ENCODE measurements around the gene TTLL5. TPM values are rescaled to one million over a fixed set of nuclear protein-coding genes. Genes with fewer than 3 reads are reported as not detected.

Gene TTLL5
- total RNA-seq, 1 donor from 2014 or later, result 15.1 TPM

GRCh38 chr14:75871181-75871880 lies 210.3 kb downstream of the TTLL5 start:
- ATAC-seq (ENCODE audit: poor library complexity) (peak; percentile 18), DNase-seq (no peak)
- intact Hi-C loops (cut with DNase I), result no loop called here

- no peak for DNase-seq
These were observed 214.9 kb downstream of the TTLL5 start for GRCh38 chr14:75875958-75876357.

GRCh38 chr14:75876530-75876929 lies 215.5 kb downstream of the TTLL5 start:
- no peak for DNase-seq
- ATAC-seq (ENCODE audit: poor library complexity), result peak; percentile 79
- intact Hi-C loops (cut with DNase I), result no loop called here

More at GRCh38 chr14:75875958-75876357, 214.9 kb downstream of the TTLL5 start:
- no peak for ATAC-seq (ENCODE audit: poor library complexity)
- intact Hi-C loops (cut with DNase I), result no loop called here

DNA sequence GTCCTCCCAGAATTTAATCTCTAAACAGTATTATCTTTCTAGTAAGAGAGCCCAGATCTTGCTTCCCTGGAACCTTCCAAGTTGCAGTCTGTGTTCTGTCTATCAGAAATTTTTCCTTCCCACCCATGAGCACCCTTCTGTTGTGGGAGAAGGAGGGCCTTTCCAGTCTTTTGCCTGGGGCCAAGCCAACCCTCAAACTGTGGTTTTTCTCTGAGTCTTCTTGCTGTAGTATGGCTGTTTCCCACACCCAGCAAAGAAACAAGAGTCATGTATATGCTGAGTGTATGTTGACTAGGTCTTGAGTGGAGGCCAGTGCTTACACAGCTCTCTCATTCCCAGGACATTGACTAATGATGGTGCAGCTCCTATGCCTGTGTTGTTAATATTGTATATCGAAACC lies 216.2 kb downstream of the TTLL5 start:
- ATAC-seq (ENCODE audit: poor library complexity) (peak; percentile 66), DNase-seq (peak; percentile 44)
- intact Hi-C loops (cut with DNase I), result no loop called here

DNA sequence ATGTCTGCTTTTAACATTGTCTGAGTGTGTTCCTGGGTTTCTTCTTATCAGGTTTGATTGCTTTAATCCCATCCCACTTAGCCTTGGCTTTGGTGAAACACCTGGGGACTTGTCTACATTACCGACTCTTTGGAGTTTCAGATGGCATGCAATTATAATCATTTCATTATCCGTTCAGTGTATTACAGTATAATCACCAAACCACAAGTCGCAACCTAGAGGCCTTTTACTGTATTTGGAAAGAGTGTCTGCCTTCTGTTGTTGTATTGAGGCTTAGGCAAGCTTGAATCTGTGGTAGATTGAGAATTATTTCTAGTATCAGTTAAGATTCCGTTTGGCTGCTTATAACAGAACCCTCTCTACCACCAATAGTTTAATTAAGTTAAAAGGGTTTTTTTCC lies 216.8 kb downstream of the TTLL5 start:
- DNase-seq (no peak), ATAC-seq (ENCODE audit: poor library complexity) (no peak)
- intact Hi-C loops (cut with DNase I), result no loop called here

DNA sequence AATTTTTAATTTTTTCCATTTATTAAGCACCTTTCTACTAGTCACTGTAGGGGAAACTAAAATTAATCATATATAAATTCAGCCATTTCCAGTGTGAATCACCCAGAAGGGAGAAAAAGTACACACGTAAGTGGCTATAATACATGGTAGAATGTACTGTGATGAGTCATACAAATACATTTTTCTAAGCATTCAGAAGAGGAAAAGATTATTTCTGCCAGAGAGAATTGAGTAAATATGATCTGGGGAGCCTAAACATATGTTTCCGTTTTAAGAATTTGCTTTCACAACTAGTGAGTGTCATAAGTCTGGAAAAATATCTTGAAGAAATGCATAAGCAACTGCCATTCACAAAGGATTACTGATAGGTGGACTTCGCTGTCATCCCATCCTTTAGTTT lies 218.0 kb downstream of the TTLL5 start:
- ATAC-seq (ENCODE audit: poor library complexity), result no peak
- intact Hi-C loops (cut with DNase I), result no loop called here

DNA sequence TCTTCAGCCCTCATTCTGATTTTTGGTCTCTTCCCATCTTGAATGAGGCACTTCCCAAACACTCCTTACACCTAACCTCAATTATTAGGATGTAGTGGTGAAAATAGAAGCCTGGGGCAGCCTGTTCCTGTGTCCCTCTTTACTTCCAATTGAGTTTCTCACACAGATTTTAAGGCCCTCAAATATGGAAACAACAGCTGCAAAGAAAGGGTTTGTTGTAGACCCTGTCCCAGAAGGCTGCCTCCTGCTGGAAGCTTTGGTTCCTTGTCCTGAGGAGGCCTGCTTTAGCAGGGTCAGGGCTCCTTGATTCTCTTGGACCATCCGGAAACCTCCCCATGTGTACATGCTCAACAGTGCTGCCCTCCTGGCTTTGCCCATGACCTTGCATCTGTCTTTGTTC lies 219.5 kb downstream of the TTLL5 start:
- ATAC-seq (ENCODE audit: poor library complexity) (no peak), DNase-seq (no peak)
- intact Hi-C loops (cut with DNase I), result no loop called here

More for the DNA sequence above, 218.0 kb downstream of the TTLL5 start:
- no peak for DNase-seq

DNA sequence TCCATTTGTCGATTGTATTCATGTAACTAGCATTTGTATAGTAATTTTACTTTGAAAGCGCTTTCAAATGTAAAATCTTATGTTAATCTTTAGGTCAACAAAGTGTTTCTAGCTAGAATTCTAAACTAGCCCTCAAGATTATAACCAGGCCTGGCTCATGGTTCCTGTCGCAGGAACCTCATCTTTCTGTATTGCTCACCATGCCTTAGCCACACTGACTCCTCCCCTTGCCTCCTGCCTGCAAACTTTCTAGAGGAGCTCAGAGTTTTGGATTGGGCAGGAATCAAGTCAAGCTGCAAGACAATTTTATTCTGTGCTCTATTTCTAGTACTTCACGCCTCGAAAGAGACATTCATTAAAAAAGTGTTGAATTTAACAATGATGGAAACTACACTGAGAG lies 220.9 kb downstream of the TTLL5 start:
- DNase-seq (no peak), ATAC-seq (ENCODE audit: poor library complexity) (no peak)
- intact Hi-C loops (cut with DNase I), result no loop called here

GRCh38 chr14:75884198-75884611 lies 223.2 kb downstream of the TTLL5 start:
- ATAC-seq (ENCODE audit: poor library complexity) (no peak), DNase-seq (no peak)
- intact Hi-C loops (cut with DNase I), result no loop called here

DNA sequence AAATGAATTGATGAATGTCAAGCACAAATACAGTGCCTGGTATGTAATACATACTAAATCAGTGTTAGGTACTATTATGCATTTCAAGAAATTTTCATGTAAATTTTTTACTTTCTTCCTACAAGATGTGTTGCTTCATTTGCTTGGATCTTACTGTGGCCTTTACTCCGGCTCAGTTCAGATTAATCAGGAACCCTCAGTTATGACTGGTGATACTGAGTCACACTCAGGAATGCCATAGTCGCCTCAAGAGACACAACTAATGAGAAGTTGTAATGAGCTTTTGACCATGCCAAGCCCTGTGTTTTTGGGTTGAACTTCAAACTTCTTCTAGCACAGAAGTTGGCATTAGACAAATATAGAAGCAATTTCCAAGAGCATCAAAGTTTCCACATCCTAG lies 224.8 kb downstream of the TTLL5 start:
- ATAC-seq (ENCODE audit: poor library complexity) (no peak), DNase-seq (no peak)
- intact Hi-C loops (cut with DNase I), result no loop called here

DNA sequence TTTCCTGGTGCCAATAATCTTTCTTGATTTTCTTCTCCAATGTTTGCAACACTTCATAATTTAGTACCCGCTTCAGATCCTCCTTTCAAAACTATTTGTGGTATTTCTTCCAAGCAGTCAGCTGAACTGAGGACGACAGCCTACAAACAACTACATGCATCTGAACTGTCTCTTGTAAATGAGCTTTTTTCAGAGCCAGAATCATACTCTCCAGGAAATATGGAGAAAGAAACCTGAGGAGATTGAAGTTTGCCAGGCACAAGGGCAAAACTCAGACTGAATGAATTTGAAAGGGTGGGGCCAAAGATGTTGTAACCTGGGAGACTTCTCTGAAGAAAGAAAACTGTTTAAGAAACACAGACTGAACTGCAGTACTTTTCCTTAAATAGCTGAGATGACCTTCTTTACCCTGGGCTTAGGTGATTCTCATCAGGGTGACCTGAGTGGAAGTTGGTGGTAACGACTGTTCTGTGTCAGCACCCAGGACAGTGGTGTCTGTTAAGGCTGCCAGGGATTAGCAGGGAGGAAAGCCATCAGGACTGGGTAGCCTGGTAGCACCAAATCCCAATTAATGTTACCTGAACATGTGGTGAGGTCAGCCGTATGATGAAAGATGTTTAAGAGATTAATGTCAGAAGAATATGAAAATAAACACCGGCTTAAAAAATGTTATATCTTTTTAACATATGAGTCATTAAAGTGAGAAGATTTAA lies 225.7 kb downstream of the TTLL5 start:
- no peak for DNase-seq
- no peak for ATAC-seq (ENCODE audit: poor library complexity)
- intact Hi-C loops (cut with DNase I), result no loop called here

DNA sequence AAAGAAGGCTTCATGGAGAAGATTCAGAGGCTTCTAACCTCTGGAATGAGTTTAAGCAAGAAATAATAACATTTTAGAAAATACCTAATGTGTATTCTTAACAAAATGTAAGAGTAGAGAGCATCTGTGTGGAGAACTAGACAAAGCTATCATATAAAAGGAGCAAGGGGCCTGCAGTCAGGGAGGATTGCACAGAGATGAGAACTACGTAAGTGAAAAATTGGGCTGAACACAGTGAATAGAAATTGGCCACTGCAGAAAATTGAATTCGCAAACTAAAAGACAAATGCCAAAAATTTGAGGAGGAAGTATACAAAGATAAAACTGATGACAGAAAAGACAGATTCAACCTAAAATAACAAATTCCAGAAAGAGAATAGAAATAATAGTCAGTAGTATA lies 227.9 kb downstream of the TTLL5 start:
- ATAC-seq (ENCODE audit: poor library complexity) (peak; percentile 46), DNase-seq (no peak)
- intact Hi-C loops (cut with DNase I), result no loop called here

DNA sequence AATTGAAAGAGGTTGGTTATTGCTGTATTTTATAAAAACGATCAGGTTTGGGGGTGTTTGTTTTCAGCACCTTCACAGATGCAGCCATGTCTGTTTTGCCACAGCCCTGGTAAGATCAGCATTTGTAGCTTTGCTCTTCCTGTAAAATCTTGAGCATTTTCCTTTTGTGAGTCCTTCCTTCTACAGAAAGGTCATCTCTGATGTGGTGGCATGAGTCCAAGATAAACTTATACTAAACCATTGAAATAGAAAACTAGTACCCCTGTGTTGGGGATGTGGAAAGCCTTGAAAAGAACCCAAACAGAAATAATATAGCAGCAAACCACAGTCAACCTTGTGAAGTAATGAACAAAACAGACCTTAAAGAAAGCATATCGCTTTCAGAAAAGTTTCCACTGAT lies 235.3 kb downstream of the TTLL5 start:
- intact Hi-C loops (cut with DNase I), result loop anchor here (10.0 kb wide), 1 partner anchor 92 kb away; no protein-coding TSS in a partner anchor
- ATAC-seq (ENCODE audit: poor library complexity), result no peak
- DNase-seq, result no peak

- intact Hi-C loops (cut with DNase I), result no loop called here
- ATAC-seq (ENCODE audit: poor library complexity), result no peak
- DNase-seq, result no peak
These were observed 243.3 kb downstream of the TTLL5 start for GRCh38 chr14:75904311-75904710.

GRCh38 chr14:75905147-75905904 lies 244.3 kb downstream of the TTLL5 start:
- intact Hi-C loops (cut with DNase I), result loop anchor here (5.0 kb wide), 1 partner anchor 77 kb away; the partner anchor contains the start of gene TGFB3
- ATAC-seq (ENCODE audit: poor library complexity) (peak; percentile 69), DNase-seq (peak; percentile 65)

DNA sequence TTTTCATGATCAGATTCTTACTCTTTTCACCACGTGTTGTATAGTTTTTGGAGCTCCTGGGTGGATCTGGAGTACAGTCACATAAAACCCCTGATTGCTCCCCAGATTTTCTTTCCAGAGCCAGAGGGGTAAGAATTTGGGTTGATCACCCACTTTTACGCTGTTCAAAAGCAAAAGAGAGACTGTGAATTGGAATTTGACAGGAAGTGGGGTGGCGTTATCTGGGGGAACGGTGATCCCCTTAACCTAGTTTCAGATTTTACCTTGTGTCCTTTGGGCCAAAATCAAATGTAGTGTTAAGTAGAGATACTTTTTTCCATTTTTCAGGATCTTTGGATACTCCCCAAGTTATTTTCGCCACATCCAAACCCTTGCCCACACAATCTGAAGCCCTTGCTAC lies 245.2 kb downstream of the TTLL5 start:
- ATAC-seq (ENCODE audit: poor library complexity) (no peak), DNase-seq (no peak)
- intact Hi-C loops (cut with DNase I), result loop anchor here (5.0 kb wide), 1 partner anchor 76 kb away; the partner anchor contains the start of gene TGFB3

- intact Hi-C loops (cut with DNase I), result loop anchor here (5.0 kb wide), 1 partner anchor 76 kb away; the partner anchor contains the start of gene TGFB3
- ATAC-seq (ENCODE audit: poor library complexity) (peak; percentile 80), DNase-seq (no peak)
These were observed 245.7 kb downstream of the TTLL5 start for GRCh38 chr14:75906680-75907280.

GRCh38 chr14:75907756-75908359 lies 246.8 kb downstream of the TTLL5 start:
- no peak for DNase-seq
- ATAC-seq (ENCODE audit: poor library complexity), result no peak
- intact Hi-C loops (cut with DNase I), result loop anchor here (5.0 kb wide), 1 partner anchor 74 kb away; the partner anchor contains the start of gene TGFB3
